Fibroblast of pulmonary artery (primary cell): ENCODE results near the gene PAWR.

Experiments used
- DNase-seq: peaks from one replicate; pipeline ENCODE4 v3.0.0-alpha.2; 2010; ENCODE audit warnings: low read depth
- H3K4me3 ChIP-seq: replicated peaks from 2 replicates; pipeline ENCODE4 v1.5.1; 2011; ENCODE audit warnings: low read depth, mild to moderate bottlenecking, control low read depth, low read length, moderate library complexity
- CTCF ChIP-seq: IDR thresholded peaks from 2 replicates; pipeline ENCODE4 v1.5.1; 2011; ENCODE audit warnings: mild to moderate bottlenecking, control low read depth, low read length, inconsistent platforms; ENCODE audit errors: missing control alignments

PAWR gene

GRCh38 chr12:79537675-79538074, 153.1 kb downstream of the PAWR start:
- H3K4me3 ChIP-seq, result no peak overlapping the region
- DNase-seq, result no peak
- TF ChIP-seq CTCF, result no peak

GRCh38 chr12:79535751-79536150, 155.0 kb downstream of the PAWR start:
- DNase-seq, result no peak
- H3K4me3 ChIP-seq, result no peak overlapping the region
- no peak for TF ChIP-seq CTCF
